Thymus (tissue), 14 donors: Measurements from ENCODE around the gene MSX1. TPM values are rescaled to one million over a fixed set of nuclear protein-coding genes. Genes with fewer than 3 reads are reported as not detected.

Experiments
- DNase-seq, 9 donors: peaks; one replicate each; pipeline ENCODE4 v3.0.0-alpha.2; 2013; ENCODE audit warnings: low spot score in 9 of 9, low read depth in 6 of 9, missing footprints in 1 of 9
- H3K27ac ChIP-seq, 2 donors: one replicate each; pipeline ENCODE4 v1.5.1; 2013; ENCODE audit warnings: control low read depth in 1 of 2, low read depth in 1 of 2, low read length in 1 of 2, mild to moderate bottlenecking in 1 of 2, moderate library complexity in 1 of 2
- H3K27me3 ChIP-seq, 2 donors: one replicate each; pipeline ENCODE4 v1.5.1; 2013; ENCODE audit warnings: low read length in 1 of 2; ENCODE audit not compliant: control insufficient read depth in 2 of 2, insufficient read depth in 1 of 2
- H3K36me3 ChIP-seq, 2 donors: one replicate each; pipeline ENCODE4 v1.5.1; 2013; ENCODE audit warnings: low read length in 1 of 2, mild to moderate bottlenecking in 1 of 2, moderate library complexity in 1 of 2; ENCODE audit not compliant: control insufficient read depth in 2 of 2, insufficient read depth in 2 of 2
- H3K4me1 ChIP-seq, 2 donors: one replicate each; pipeline ENCODE4 v1.5.1; 2013; ENCODE audit warnings: low read length in 2 of 2; ENCODE audit not compliant: control insufficient read depth in 2 of 2, insufficient read depth in 2 of 2
- H3K4me3 ChIP-seq, 2 donors: one replicate each; pipeline ENCODE4 v1.5.1; 2013; ENCODE audit warnings: low read length in 2 of 2, control low read depth in 1 of 2, mild to moderate bottlenecking in 1 of 2
- H3K9me3 ChIP-seq, 2 donors: one replicate each; pipeline ENCODE4 v1.5.1; 2013; ENCODE audit warnings: low read length in 1 of 2, mild to moderate bottlenecking in 1 of 2; ENCODE audit not compliant: control insufficient read depth in 2 of 2, insufficient read depth in 1 of 2
- WGBS: extraction: QIAGEN DNeasy Blood & Tissue Kit; methylation state at CpG from one replicate; pipeline ENCODE4 v1.1.7; 2013; 5-methylcytosine and 5-hydroxymethylcytosine counted together
- long read RNA-seq, 10 donors: transcript quantifications; one replicate each; lab custom pipeline, GENCODE V29; 2026
- polyA plus RNA-seq: library from polyadenylated mRNA; stranded (reverse); fragments of 200-250 nt; gene quantifications from one replicate; pipeline ENCODE4 v1.2.3, GENCODE V29; 2013
- total RNA-seq: library from RNA; stranded (reverse); fragments of 120-200 nt; gene quantifications from one replicate; pipeline ENCODE4 v1.2.4, GENCODE V29; 2013
- donor health status: healthy.

The MSX1 gene
- total RNA-seq (0.57 TPM), polyA plus RNA-seq (1.8 TPM)
- long read RNA-seq, donor 1 = 0 reads
- long read RNA-seq, donor 2 = 0 reads
- long read RNA-seq, donor 3, partial matches to known transcripts = 0 of 1 reads
- long read RNA-seq, donor 3, other reads (novel, unspliced or antisense) = 0 of 1 reads
- long read RNA-seq, donor 4 = 0 reads
- long read RNA-seq, donor 5, partial matches to known transcripts = 0 of 1 reads
- long read RNA-seq, donor 5, other reads (novel, unspliced or antisense) = 0 of 1 reads
- long read RNA-seq, donor 6, partial matches to known transcripts = 0 of 1 reads
- long read RNA-seq, donor 6, other reads (novel, unspliced or antisense) = 0 of 1 reads
- long read RNA-seq, donor 7, partial matches to known transcripts = 0 of 1 reads
- long read RNA-seq, donor 7, other reads (novel, unspliced or antisense) = 0 of 1 reads
- long read RNA-seq, donor 8, partial matches to known transcripts = 5 of 5 reads
- long read RNA-seq, donor 8, other reads (novel, unspliced or antisense) = 0 of 5 reads
- long read RNA-seq, donor 9 = 0 reads
- long read RNA-seq, donor 10 = 0 reads

DNA sequence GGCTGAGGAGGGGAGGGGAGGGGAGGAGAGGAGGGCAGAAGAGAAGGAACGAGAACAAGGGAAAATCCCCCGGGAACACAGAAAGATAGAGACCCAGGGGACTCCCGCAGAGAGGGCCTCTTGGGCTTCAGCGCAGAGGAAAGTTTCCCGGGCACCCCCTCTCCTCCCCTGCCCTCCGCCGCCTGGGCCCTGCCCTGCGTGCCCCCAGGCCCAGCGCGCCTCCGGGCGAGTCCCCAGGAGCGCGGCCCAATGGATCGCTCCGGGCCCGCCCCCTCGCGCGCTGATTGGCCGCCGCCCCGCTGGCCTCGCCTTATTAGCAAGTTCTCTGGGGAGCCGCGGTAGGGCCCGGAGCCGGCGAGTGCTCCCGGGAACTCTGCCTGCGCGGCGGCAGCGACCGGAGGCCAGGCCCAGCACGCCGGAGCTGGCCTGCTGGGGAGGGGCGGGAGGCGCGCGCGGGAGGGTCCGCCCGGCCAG is at the start of gene MSX1:
Gene MSX1, plus strand, starts transcription at position 341 of the 474 bp plus-strand sequence. CDS start 235 bp downstream, outside the sequence.
- Histone ChIP-seq H3K9me3 (peaks cover 0 to 4% of the 10 kb centered on the region in 2 donors), H3K27me3 (peaks cover 92 to 99% of the 10 kb centered on the region in 2 donors), H3K36me3 (no peaks in the 10 kb centered on the region), H3K4me1 (peaks cover 6 to 7% of the 10 kb centered on the region in 2 donors), H3K4me3 (peak within 1 kb of the TSS; percentile 13 to 43), H3K27ac (no peak within 1 kb of the TSS)
- 2% methylated on average over 44 of the region's 44 CpGs for WGBS
- DNase-seq = peak in 6 of 9 donors; percentile 24 to 62 (median 34)

DNA sequence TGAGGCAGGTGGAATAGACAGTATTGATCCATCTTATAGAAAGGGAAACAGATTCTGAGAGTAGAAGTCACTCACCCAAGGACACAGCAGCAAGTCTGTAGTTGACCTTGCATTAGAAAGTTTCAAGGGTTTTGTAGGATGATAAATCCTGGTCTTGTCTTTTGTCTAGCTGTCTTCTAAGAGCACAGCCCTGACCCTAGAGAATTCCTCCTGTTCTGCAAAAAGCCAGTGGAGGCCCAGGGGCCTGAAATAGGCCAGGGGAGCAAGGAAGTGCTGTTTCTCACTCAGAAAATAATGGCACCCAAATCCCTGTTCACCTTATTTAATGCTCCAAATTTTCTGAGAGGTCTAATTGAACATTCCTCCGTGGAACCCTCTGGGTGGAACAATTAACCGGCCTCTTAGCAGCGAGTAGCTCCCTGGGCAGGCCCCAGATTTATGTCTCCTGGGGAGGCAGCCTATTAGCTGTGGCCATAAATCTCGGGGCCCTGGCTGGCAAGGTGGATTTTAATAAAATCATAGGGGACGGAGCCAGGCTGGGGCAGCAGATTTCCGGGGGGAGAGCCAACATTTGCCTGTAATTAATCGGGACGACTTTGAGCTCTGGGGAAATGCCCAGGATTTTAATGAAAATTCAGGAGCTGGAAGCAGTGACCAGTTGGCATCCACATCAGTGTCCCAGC is 49.2 kb upstream of the MSX1 start:
- Histone ChIP-seq H3K4me1 (no peaks in the 10 kb centered on the region), H3K4me3 (no peak overlapping the region), H3K27me3 (no peaks in the 10 kb centered on the region), H3K36me3 (no peaks in the 10 kb centered on the region), H3K9me3 (no peaks in the 10 kb centered on the region), H3K27ac (no peak overlapping the region)
- DNase-seq = no peak
- 82% methylated on average over 8 of the region's 8 CpGs for WGBS

DNA sequence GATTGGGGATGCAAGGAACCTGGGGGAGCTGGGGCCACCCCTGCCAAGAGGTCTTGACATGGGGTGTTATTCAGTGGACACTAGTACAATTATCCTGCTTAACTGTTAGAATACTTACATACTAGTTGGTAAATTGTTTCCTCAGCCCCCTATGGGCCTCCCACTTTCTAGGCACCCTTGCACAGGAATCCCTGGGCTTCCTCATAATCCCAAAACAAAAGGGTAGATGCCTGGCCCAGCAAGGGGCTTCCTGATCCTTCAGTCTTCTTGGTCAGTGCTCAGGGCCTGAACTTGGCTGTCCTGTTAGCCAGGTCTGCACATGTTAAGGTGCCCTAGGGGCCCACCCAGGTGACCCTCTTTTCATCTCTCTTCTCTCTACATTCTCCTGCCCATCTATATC is 48.7 kb upstream of the MSX1 start:
- no peaks in the 10 kb centered on the region for H3K36me3 ChIP-seq
- no peak overlapping the region for H3K4me3 ChIP-seq
- no peaks in the 10 kb centered on the region for H3K27me3 ChIP-seq
- no peak overlapping the region for H3K27ac ChIP-seq
- DNase-seq = no peak
- no peaks in the 10 kb centered on the region for H3K4me1 ChIP-seq
- no peaks in the 10 kb centered on the region for H3K9me3 ChIP-seq

DNA sequence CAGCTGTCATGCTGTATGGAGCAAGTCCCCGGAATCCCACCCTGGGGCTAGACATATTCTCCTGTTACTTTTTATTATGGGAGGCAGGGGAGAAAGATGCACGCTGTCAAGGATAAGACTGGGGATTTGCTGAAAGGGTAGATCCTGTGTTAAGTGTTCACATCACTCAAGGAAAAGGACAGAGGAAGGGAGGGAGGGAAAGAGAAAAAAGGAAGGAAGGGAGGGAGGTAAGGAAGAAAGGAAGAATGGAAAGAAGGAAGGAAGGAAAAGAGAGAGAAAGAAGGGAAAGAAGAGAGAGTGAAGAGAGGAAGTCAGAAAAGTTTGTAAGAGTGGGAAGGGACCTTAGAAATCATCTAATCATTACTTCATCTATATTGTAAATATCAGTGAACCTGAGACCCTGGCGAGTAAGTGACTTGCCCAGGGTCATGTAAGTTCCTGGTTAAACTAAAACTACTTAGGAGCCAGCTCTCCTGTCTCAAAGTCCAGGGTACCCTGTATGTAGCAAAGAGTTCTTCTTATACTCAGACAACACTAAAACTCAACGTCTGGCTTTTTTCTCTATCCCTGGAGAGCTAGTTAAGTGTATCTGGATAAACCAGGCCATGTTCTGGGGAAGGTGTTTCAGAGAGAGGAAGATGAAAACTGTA is 47.2 kb upstream of the MSX1 start:
- Histone ChIP-seq H3K4me3 (no peak overlapping the region), H3K27ac (no peak overlapping the region), H3K4me1 (no peaks in the 10 kb centered on the region), H3K36me3 (no peaks in the 10 kb centered on the region), H3K9me3 (no peaks in the 10 kb centered on the region), H3K27me3 (no peaks in the 10 kb centered on the region)
- no peak for DNase-seq
- WGBS = 90% methylated on average over 4 of the region's 4 CpGs

DNA sequence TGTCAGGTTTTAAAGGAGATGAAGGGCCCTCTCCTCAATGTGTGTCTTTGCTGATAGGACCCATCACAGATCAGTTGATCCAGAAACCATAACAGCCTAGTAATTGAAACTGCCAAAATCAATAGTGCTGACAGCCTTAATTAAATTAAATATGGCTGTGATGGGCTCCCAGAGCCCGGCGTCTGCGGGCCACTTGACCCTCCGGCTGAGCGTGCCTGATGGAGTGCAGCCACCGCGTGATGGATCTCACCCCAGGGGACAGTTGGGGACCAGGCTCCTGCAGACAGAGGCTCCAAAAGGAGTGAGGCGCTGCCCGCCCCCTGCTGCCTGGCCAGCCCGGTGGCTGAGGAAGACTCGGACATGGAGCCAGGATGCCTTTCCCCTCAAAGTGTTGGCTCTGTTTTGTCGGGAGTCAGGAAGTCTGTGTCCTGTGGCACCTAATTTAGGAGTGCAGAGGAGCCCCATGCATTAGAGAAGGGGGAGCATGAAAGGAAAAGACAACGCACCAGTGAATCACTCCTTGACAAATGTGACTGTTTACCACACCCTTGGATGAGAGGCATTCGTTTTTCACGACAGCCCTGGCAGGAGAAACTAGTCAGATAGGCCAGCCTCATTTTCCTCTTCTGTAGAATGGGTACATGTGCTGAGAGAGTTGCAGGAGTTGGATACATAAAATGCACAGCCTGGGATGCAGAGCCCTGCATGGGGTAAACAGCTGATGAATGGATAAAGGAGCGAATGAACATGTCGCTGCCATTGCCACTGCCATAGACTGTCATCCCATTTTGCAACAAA is 40.9 kb upstream of the MSX1 start:
- Histone ChIP-seq H3K27me3 (peaks cover 0 to 4% of the 10 kb centered on the region in 2 donors), H3K27ac (no peak overlapping the region), H3K36me3 (no peaks in the 10 kb centered on the region), H3K4me3 (no peak overlapping the region), H3K4me1 (no peaks in the 10 kb centered on the region), H3K9me3 (no peaks in the 10 kb centered on the region)
- DNase-seq = no peak
- WGBS = 49% methylated on average over 17 of the region's 17 CpGs

DNA sequence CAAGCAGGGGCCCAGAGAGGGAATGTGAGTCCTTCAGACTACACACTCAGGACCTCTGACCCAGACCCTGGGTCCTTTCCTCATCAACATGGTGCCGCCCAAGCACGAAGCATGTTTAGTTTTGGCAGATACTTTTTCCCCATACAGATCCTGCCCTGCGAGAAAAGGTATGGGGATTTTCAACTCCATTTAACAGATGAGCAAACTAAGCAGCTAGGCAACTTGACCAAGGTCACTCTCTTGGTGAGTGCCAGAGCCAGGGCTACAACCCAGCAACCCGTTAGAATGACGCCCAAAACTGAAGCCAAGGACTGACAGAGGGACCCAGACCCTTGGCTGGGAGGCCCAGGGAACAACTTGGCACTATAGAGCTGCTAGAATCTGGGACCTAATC is 40.3 kb upstream of the MSX1 start:
- Histone ChIP-seq H3K27me3 (peaks cover 0 to 4% of the 10 kb centered on the region in 2 donors), H3K27ac (no peak overlapping the region), H3K36me3 (no peaks in the 10 kb centered on the region), H3K4me1 (no peaks in the 10 kb centered on the region), H3K4me3 (no peak overlapping the region), H3K9me3 (no peaks in the 10 kb centered on the region)
- 84% methylated on average over 5 of the region's 5 CpGs for WGBS
- no peak for DNase-seq

DNA sequence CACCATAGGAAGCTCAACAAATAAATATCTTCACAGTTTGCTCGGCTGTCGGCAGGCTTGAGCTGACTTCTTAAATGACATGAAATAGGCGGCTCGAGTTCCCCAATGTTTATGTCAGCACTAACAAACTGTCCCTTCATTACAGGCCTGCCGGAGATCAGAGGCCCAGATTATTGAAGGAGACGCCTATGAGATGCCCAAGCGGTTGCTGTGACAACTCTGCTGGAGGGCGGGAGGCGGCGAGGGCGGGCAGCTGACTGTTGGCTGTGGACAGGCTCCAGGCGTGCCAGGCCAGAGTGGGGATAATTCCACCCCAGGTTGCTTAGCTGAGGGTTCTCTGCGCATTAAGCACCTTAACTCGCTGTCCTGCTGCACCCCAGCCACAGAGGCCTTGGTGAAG is 39.2 kb upstream of the MSX1 start:
- no peaks in the 10 kb centered on the region for H3K4me1 ChIP-seq
- no peaks in the 10 kb centered on the region for H3K9me3 ChIP-seq
- H3K27ac ChIP-seq = no peak overlapping the region
- H3K36me3 ChIP-seq = no peaks in the 10 kb centered on the region
- DNase-seq = no peak
- peaks cover 0 to 4% of the 10 kb centered on the region in 2 donors for H3K27me3 ChIP-seq
- no peak overlapping the region for H3K4me3 ChIP-seq
- 91% methylated on average over 14 of the region's 14 CpGs for WGBS

DNA sequence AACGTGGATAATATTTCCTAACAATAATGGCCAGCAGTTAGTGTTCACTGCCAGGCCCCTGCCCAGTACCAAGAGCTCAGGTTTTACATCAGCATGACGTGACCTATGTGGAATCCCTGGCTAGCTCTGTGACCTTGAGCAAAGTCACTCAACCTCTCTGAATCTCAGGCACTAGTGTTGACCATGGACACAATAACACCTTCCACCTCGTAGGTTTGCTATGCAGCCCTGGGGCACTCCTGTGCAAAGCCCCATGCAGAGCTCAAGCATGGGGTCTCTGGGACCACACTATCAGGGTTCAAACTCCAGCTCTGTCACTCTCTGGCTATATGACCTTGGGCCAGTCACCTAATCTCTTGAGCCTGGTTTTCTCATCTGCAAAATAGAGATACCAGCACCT is 38.7 kb upstream of the MSX1 start:
- Histone ChIP-seq H3K27me3 (peaks cover 0 to 4% of the 10 kb centered on the region in 2 donors), H3K36me3 (no peaks in the 10 kb centered on the region), H3K27ac (no peak overlapping the region), H3K4me3 (no peak overlapping the region), H3K4me1 (no peaks in the 10 kb centered on the region), H3K9me3 (peaks cover 0 to 3% of the 10 kb centered on the region in 2 donors)
- WGBS = 82% methylated on average over 3 of the region's 3 CpGs
- no peak for DNase-seq
